GM23338 (cell line): ENCODE data around the gene FAM53B. TPM values are rescaled to one million over a fixed set of nuclear protein-coding genes. Genes with fewer than 3 reads are reported as not detected.

Source experiments
- ATAC-seq: fragments of 200-7000 bp; cut with Tn5 transposase; 3 replicates; pipeline ENCODE4 v1.9.1; 2020
- DNase-seq: peaks from one replicate; pipeline ENCODE4 v3.0.0-alpha.2; 2015; ENCODE audit warnings: low spot score
- H2AFZ ChIP-seq: fragments of 200-600 bp; sonication (generic); 2 replicates; pipeline ENCODE4 v1.8.0; 2016; ENCODE audit warnings: antibody characterized with exemption, mild to moderate bottlenecking, moderate library complexity
- H3F3A ChIP-seq: fragments of 200-600 bp; sonication (generic); replicated peaks from 2 replicates; pipeline ENCODE4 v1.8.0; 2017; ENCODE audit warnings: antibody characterized with exemption, mixed run types, low read depth
- H3K27ac ChIP-seq: fragments of 200-600 bp; sonication (generic); 2 replicates; pipeline ENCODE4 v1.6.1; 2016; ENCODE audit warnings: low read depth
- H3K27me3 ChIP-seq: fragments of 200-600 bp; sonication (generic); 2 replicates; pipeline ENCODE4 v1.8.0; 2016; ENCODE audit warnings: mild to moderate bottlenecking, mixed run types, moderate library complexity; ENCODE audit not compliant: insufficient read depth
- H3K36me3 ChIP-seq: fragments of 200-600 bp; sonication (generic); 2 replicates; pipeline ENCODE4 v1.8.0; 2016; ENCODE audit warnings: mild to moderate bottlenecking; ENCODE audit not compliant: insufficient read depth
- H3K4me1 ChIP-seq: fragments of 200-600 bp; sonication (generic); 2 replicates; pipeline ENCODE4 v1.8.0; 2016; ENCODE audit warnings: mild to moderate bottlenecking, moderate library complexity; ENCODE audit not compliant: insufficient read depth
- H3K4me2 ChIP-seq: fragments of 200-600 bp; sonication (generic); 2 replicates; pipeline ENCODE4 v1.7.1; 2017; ENCODE audit warnings: mixed run types
- H3K4me3 ChIP-seq: fragments of 200-600 bp; sonication (generic); 2 replicates; pipeline ENCODE4 v1.6.1; 2016; ENCODE audit warnings: mixed run types
- H3K79me2 ChIP-seq: fragments of 200-600 bp; sonication (generic); replicated peaks from 2 replicates; pipeline ENCODE4 v1.8.0; 2017; ENCODE audit warnings: mild to moderate bottlenecking; ENCODE audit not compliant: insufficient read depth
- H3K9me2 ChIP-seq: fragments of 200-600 bp; sonication (generic); 2 replicates; pipeline ENCODE4 v1.8.0; 2017; ENCODE audit not compliant: insufficient read depth
- H4K20me1 ChIP-seq: fragments of 200-600 bp; sonication (generic); replicated peaks from 2 replicates; pipeline ENCODE4 v1.8.0; 2017; ENCODE audit warnings: mild to moderate bottlenecking; ENCODE audit not compliant: insufficient read depth
- H3K27ac Mint-ChIP-seq: 2 replicates; pipeline ENCODE4 v1.8.0; 2020; ENCODE audit warnings: inconsistent platforms, mild to moderate bottlenecking, moderate library complexity, mixed read lengths
- H3K27me3 Mint-ChIP-seq: 3 replicates; pipeline ENCODE4 v1.8.0; 2022; ENCODE audit warnings: low read depth, mild to moderate bottlenecking, moderate library complexity, mixed read lengths, inconsistent platforms; ENCODE audit not compliant: insufficient read depth, poor library complexity
- H3K36me3 Mint-ChIP-seq: 3 replicates; pipeline ENCODE4 v1.8.0; 2021; ENCODE audit warnings: low read depth, mild to moderate bottlenecking, inconsistent platforms, moderate library complexity, mixed read lengths
- H3K4me1 Mint-ChIP-seq: 3 replicates; pipeline ENCODE4 v1.8.0; 2020; ENCODE audit warnings: mild to moderate bottlenecking, inconsistent platforms, mixed read lengths
- H3K4me3 Mint-ChIP-seq: 3 replicates; pipeline ENCODE4 v1.8.0; 2021; ENCODE audit warnings: moderate library complexity, mild to moderate bottlenecking, inconsistent platforms, mixed read lengths
- H3K9me3 Mint-ChIP-seq: 3 replicates; pipeline ENCODE4 v1.8.0; 2020; ENCODE audit warnings: moderate library complexity, mild to moderate bottlenecking, inconsistent platforms, mixed read lengths
- CREB1 ChIP-seq: fragments of 250-450 bp; sonication (Bioruptor Pico); IDR thresholded peaks from 2 replicates; pipeline ENCODE4 v1.5.0; 2020; ENCODE audit warnings: low read depth, mild to moderate bottlenecking, moderate library complexity
- ETS1 ChIP-seq: IDR thresholded peaks from 2 replicates; pipeline ENCODE4 v1.6.1; 2016; ENCODE audit warnings: antibody characterized with exemption
- EZH2 ChIP-seq: fragments of 200-600 bp; sonication (generic); IDR thresholded peaks from one replicate; pipeline ENCODE4 v1.8.0; 2017; ENCODE audit warnings: antibody characterized with exemption, mild to moderate bottlenecking, low read depth; ENCODE audit not compliant: unreplicated experiment
- EZH2phosphoT487 ChIP-seq: fragments of 200-600 bp; sonication (generic); IDR thresholded peaks from one replicate; pipeline ENCODE4 v1.8.1; 2018; ENCODE audit warnings: antibody characterized with exemption; ENCODE audit not compliant: unreplicated experiment
- JUNB ChIP-seq: IDR thresholded peaks from one replicate; pipeline ENCODE4 v1.6.1; 2016; ENCODE audit warnings: antibody characterized with exemption; ENCODE audit not compliant: unreplicated experiment
- NANOG ChIP-seq: IDR thresholded peaks from 2 replicates; pipeline ENCODE4 v1.6.1; 2016; ENCODE audit warnings: antibody characterized with exemption, borderline replicate concordance
- POLR2AphosphoS5 ChIP-seq: IDR thresholded peaks from 2 replicates; pipeline ENCODE4 v1.6.1; 2016; ENCODE audit warnings: antibody characterized with exemption, low read depth
- REST ChIP-seq: IDR thresholded peaks from one replicate; pipeline ENCODE4 v1.6.1; 2018; ENCODE audit warnings: antibody characterized with exemption; ENCODE audit not compliant: unreplicated experiment
- STAT1 ChIP-seq: IDR thresholded peaks from one replicate; pipeline ENCODE4 v1.6.1; 2016; ENCODE audit warnings: antibody characterized with exemption; ENCODE audit not compliant: unreplicated experiment
- ZNF114 ChIP-seq: fragments of 250-450 bp; sonication (Bioruptor Pico); IDR thresholded peaks from 2 replicates; pipeline ENCODE4 v1.5.0; 2020; ENCODE audit warnings: mild to moderate bottlenecking, moderate library complexity
- ZNF331 ChIP-seq: fragments of 250-450 bp; sonication (Bioruptor Pico); IDR thresholded peaks from 2 replicates; pipeline ENCODE4 v1.5.0; 2020; ENCODE audit warnings: low read depth, mild to moderate bottlenecking, moderate library complexity
- polyA plus RNA-seq: library from polyadenylated mRNA; unstranded; fragments of >200 nt; fragmentation: Nextera tagmentation; extraction: Ambion mirVana; gene quantifications from 2 replicates; pipeline ENCODE4 v1.2.1, GENCODE V29; 2016
- total RNA-seq: library from RNA; depleted of rRNA; stranded (reverse); fragments of >200 nt; shearing (Covaris generic); gene quantifications from 2 replicates; pipeline ENCODE4 v1.2.3, GENCODE V29; 2014
- TF ChIP-seq, protein P1 (sequence below), 2 experiments: fragments of 200-600 bp in 1 of 2; sonication (generic) in 1 of 2; conservative IDR thresholded peaks; 2 replicates each; pipeline versions ENCODE4 v1.5.1 to v1.6.1; 2016 to 2017; ENCODE audit warnings: antibody characterized with exemption in 2 of 2, low read depth in 2 of 2, mild to moderate bottlenecking in 2 of 2, moderate library complexity in 1 of 2
- TF ChIP-seq, protein P2 (sequence below): fragments of 250-450 bp; sonication (Bioruptor Pico); IDR thresholded peaks from 2 replicates; pipeline ENCODE4 v1.5.0; 2020; ENCODE audit warnings: mild to moderate bottlenecking, moderate library complexity

Gene FAM53B
- total and polyA plus RNA-seq, 2 experiments from 2014 or later: 3.0 to 20.3 TPM

DNA sequence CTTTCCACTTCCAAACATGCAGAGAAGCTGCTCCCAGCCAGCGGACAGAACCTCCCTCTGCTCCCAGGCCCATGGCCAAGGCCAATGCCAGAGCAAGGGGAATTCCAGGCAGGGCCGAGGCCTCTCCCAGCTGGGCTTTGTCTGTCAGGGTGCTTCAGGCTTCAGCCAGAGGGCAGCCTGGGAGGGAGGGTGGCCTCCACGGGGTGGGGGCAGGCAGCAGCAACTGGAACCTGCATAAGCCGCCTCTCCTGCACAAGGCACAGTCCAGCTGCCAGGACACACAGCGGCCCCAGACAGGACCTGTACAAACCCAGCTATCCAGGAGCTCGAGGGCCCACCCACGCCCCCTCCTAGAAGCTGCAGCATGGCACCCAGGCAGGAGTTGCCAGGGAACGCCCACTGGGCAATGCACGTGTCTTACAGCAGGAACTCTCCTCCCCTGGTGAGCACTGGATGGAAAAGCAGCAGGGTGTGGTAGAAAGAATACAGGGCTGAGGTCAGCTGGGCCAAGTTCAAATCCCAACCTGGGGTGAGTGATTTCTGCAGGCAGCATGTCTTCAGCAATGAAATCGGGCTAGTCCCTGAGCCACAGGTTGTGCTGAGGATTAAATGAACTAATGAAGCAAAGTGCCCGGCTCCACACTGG is 7.6 kb downstream of the FAM53B start:
- peaks cover 10% of the 10 kb centered on the region; the same call in 1 of the 2 replicates for H3K27me3 ChIP-seq
- H2AFZ ChIP-seq: no peak overlapping the region
- no peaks in the 10 kb centered on the region for H3F3A ChIP-seq
- H3K27ac ChIP-seq: no peak overlapping the region
- peaks cover 24% of the 10 kb centered on the region for H3K79me2 ChIP-seq
- Mint-ChIP-seq H3K4me3 (peak overlapping the region; percentile 4; the same call in 1 of the 3 replicates), H3K27ac (no peak overlapping the region), H3K36me3 (peaks cover 4% of the 10 kb centered on the region; the same call in 1 of the 3 replicates), H3K9me3 (no peaks in the 10 kb centered on the region), H3K4me1 (peaks cover 60% of the 10 kb centered on the region), H3K27me3 (peaks cover 26% of the 10 kb centered on the region)
- no peaks in the 10 kb centered on the region; the same call in 1 of the 2 replicates for H3K36me3 ChIP-seq
- ATAC-seq (peak; percentile 22), DNase-seq (no peak)
- peaks cover 32% of the 10 kb centered on the region for H4K20me1 ChIP-seq
- H3K9me2 ChIP-seq: no peaks in the 10 kb centered on the region
- peak overlapping the region; percentile 68; the same call in 1 of the 2 replicates for H3K4me2 ChIP-seq
- H3K4me3 ChIP-seq: no peak overlapping the region
- H3K4me1 ChIP-seq: peaks cover 47% of the 10 kb centered on the region
- TF ChIP-seq ETS1 (no peak), EZH2phosphoT487 (no peak), STAT1 (no peak), JUNB (no peak), POLR2AphosphoS5 (no peak), CREB1 (CRISPR knock-in tag) (no peak), NANOG (no peak), ZNF331 (no peak), ZNF114 (CRISPR knock-in tag) (no peak), REST (no peak), EZH2 (no peak)
- TF ChIP-seq, protein P1, sequence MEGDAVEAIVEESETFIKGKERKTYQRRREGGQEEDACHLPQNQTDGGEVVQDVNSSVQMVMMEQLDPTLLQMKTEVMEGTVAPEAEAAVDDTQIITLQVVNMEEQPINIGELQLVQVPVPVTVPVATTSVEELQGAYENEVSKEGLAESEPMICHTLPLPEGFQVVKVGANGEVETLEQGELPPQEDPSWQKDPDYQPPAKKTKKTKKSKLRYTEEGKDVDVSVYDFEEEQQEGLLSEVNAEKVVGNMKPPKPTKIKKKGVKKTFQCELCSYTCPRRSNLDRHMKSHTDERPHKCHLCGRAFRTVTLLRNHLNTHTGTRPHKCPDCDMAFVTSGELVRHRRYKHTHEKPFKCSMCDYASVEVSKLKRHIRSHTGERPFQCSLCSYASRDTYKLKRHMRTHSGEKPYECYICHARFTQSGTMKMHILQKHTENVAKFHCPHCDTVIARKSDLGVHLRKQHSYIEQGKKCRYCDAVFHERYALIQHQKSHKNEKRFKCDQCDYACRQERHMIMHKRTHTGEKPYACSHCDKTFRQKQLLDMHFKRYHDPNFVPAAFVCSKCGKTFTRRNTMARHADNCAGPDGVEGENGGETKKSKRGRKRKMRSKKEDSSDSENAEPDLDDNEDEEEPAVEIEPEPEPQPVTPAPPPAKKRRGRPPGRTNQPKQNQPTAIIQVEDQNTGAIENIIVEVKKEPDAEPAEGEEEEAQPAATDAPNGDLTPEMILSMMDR (conservative IDR thresholded peaks at IDR 0.05; ENCODE audit: low read depth in 2 of 2): no peak
- TF ChIP-seq, protein P2, sequence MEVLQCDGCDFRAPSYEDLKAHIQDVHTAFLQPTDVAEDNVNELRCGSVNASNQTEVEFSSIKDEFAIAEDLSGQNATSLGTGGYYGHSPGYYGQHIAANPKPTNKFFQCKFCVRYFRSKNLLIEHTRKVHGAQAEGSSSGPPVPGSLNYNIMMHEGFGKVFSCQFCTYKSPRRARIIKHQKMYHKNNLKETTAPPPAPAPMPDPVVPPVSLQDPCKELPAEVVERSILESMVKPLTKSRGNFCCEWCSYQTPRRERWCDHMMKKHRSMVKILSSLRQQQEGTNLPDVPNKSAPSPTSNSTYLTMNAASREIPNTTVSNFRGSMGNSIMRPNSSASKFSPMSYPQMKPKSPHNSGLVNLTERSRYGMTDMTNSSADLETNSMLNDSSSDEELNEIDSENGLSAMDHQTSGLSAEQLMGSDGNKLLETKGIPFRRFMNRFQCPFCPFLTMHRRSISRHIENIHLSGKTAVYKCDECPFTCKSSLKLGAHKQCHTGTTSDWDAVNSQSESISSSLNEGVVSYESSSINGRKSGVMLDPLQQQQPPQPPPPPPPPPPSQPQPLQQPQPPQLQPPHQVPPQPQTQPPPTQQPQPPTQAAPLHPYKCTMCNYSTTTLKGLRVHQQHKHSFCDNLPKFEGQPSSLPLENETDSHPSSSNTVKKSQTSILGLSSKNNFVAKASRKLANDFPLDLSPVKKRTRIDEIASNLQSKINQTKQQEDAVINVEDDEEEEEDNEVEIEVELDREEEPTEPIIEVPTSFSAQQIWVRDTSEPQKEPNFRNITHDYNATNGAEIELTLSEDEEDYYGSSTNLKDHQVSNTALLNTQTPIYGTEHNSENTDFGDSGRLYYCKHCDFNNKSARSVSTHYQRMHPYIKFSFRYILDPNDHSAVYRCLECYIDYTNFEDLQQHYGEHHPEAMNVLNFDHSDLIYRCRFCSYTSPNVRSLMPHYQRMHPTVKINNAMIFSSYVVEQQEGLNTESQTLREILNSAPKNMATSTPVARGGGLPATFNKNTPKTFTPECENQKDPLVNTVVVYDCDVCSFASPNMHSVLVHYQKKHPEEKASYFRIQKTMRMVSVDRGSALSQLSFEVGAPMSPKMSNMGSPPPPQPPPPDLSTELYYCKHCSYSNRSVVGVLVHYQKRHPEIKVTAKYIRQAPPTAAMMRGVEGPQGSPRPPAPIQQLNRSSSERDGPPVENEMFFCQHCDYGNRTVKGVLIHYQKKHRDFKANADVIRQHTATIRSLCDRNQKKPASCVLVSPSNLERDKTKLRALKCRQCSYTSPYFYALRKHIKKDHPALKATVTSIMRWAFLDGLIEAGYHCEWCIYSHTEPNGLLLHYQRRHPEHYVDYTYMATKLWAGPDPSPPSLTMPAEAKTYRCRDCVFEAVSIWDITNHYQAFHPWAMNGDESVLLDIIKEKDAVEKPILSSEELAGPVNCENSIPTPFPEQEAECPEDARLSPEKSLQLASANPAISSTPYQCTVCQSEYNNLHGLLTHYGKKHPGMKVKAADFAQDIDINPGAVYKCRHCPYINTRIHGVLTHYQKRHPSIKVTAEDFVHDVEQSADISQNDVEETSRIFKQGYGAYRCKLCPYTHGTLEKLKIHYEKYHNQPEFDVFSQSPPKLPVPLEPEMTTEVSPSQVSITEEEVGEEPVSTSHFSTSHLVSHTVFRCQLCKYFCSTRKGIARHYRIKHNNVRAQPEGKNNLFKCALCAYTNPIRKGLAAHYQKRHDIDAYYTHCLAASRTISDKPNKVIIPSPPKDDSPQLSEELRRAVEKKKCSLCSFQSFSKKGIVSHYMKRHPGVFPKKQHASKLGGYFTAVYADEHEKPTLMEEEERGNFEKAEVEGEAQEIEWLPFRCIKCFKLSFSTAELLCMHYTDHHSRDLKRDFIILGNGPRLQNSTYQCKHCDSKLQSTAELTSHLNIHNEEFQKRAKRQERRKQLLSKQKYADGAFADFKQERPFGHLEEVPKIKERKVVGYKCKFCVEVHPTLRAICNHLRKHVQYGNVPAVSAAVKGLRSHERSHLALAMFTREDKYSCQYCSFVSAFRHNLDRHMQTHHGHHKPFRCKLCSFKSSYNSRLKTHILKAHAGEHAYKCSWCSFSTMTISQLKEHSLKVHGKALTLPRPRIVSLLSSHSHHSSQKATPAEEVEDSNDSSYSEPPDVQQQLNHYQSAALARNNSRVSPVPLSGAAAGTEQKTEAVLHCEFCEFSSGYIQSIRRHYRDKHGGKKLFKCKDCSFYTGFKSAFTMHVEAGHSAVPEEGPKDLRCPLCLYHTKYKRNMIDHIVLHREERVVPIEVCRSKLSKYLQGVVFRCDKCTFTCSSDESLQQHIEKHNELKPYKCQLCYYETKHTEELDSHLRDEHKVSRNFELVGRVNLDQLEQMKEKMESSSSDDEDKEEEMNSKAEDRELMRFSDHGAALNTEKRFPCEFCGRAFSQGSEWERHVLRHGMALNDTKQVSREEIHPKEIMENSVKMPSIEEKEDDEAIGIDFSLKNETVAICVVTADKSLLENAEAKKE (CRISPR knock-in tag): no peak
